IgD-negative memory B cell (primary cell): ENCODE measurements around the gene ARHGEF4. TPM values are rescaled to one million over a fixed set of nuclear protein-coding genes. Genes with fewer than 3 reads are reported as not detected.
A peak's percentile ranks its signal among the peaks of the same experiment; 100 is the strongest.

Experiments
- H3K27ac Mint-ChIP-seq, 3 donors: one replicate each; pipeline ENCODE4 v1.8.0; 2020 to 2022; ENCODE audit warnings: mild to moderate bottlenecking in 3 of 3, mixed read lengths in 3 of 3, moderate library complexity in 1 of 3
- H3K27me3 Mint-ChIP-seq: one replicate; pipeline ENCODE4 v1.8.0; 2021; ENCODE audit warnings: mixed read lengths
- H3K36me3 Mint-ChIP-seq: one replicate; pipeline ENCODE4 v1.8.0; 2020; ENCODE audit warnings: mild to moderate bottlenecking, mixed read lengths
- H3K4me1 Mint-ChIP-seq, 3 donors: one replicate each; pipeline ENCODE4 v1.8.0; 2020 to 2022; ENCODE audit warnings: mixed read lengths in 3 of 3, mild to moderate bottlenecking in 1 of 3
- H3K4me3 Mint-ChIP-seq, 4 donors: one replicate each; pipeline ENCODE4 v1.8.0; 2020 to 2022; ENCODE audit warnings: mild to moderate bottlenecking in 4 of 4, mixed read lengths in 4 of 4, moderate library complexity in 3 of 4
- H3K9me3 Mint-ChIP-seq, 3 donors: one replicate each; pipeline ENCODE4 v1.8.0; 2020 to 2021; ENCODE audit warnings: mixed read lengths in 3 of 3, mild to moderate bottlenecking in 1 of 3
- polyA plus RNA-seq: library from polyadenylated mRNA; unstranded; fragments of 300-500 nt; fragmentation: Illumina TruSeq; gene quantifications from one replicate; pipeline ENCODE4 v1.2.3, GENCODE V29; 2021

The ARHGEF4 gene
- polyA plus RNA-seq, 1 donor from 2014 or later: 0.24 TPM

DNA sequence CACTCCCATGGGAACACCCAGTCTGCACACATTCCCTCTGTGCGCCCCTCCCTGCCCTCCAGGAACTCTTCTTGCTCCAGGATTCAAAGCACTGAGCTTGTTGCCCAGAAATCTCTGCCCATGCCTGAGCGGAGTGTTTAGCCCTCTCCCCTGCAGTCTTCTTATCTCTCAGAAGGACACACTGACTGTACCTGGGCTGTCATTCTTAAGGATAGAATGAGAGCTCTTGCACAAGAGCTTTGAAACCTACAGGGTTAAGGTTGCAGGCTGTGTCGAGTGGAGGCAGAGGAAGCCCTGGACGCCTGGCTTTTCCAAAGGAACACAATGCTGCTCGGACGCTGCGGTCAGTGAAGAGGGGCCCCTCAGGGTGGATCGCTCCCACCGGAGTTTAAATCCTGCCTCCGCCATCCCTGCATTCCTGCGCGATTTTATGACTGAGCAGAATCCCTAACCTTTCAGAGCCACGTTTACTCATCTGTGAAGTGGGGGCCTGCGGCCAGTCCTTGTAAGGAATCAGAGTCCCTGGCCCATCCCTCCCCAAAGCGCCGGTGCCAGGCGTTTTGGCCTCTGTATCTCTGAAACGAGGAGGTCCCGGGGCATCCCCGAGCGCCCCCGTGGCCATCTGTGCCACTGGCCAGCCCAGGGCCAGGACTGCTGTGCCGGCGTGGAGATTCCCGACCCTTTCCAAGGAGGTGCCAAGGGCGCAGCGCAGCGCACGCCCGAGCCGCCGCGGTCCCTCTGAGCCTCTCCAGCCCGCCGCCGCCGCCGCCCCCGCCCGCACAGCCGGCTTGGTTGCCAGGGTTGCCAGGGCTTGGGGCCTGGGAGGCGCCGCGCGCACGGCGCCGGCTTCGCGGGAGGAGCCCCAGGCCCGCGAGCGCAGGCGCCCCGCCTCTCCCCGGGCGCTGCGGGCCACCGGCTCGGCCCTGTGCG, 197.7 kb downstream of the ARHGEF4 start:
- Mint-ChIP-seq H3K27ac (peak overlapping the region in 1 of 3 donors; percentile 62), H3K4me3 (peak overlapping the region in 1 of 4 donors; percentile 27), H3K4me1 (peaks cover 0 to 1% (median 0%) of the 10 kb centered on the region in 3 donors), H3K27me3 (peaks cover 25% of the 10 kb centered on the region), H3K9me3 (peaks cover 0 to 3% (median 0%) of the 10 kb centered on the region in 3 donors), H3K36me3 (peaks cover 3% of the 10 kb centered on the region)

GRCh38 chr2:131035112-131035825, 198.6 kb downstream of the ARHGEF4 start:
- Mint-ChIP-seq H3K27me3 (peaks cover 24% of the 10 kb centered on the region), H3K36me3 (peaks cover 3% of the 10 kb centered on the region), H3K4me1 (peaks cover 0 to 1% (median 0%) of the 10 kb centered on the region in 3 donors), H3K4me3 (no peak overlapping the region), H3K27ac (no peak overlapping the region), H3K9me3 (peaks cover 0 to 3% (median 0%) of the 10 kb centered on the region in 3 donors)

GRCh38 chr2:131035826-131036231, 199.1 kb downstream of the ARHGEF4 start:
- Mint-ChIP-seq H3K27me3 (peaks cover 28% of the 10 kb centered on the region), H3K9me3 (peaks cover 0 to 3% (median 0%) of the 10 kb centered on the region in 3 donors), H3K27ac (no peak overlapping the region), H3K36me3 (peaks cover 2% of the 10 kb centered on the region), H3K4me1 (peaks cover 0 to 1% (median 1%) of the 10 kb centered on the region in 3 donors), H3K4me3 (peak overlapping the region in 1 of 4 donors; percentile 39)

GRCh38 chr2:131036269-131036668, 199.6 kb downstream of the ARHGEF4 start:
- H3K9me3 Mint-ChIP-seq: peaks cover 0 to 3% (median 0%) of the 10 kb centered on the region in 3 donors
- peak overlapping the region in 1 of 4 donors; percentile 39 for H3K4me3 Mint-ChIP-seq
- peaks cover 2% of the 10 kb centered on the region for H3K36me3 Mint-ChIP-seq
- peaks cover 0 to 5% (median 1%) of the 10 kb centered on the region in 3 donors for H3K4me1 Mint-ChIP-seq
- peaks cover 31% of the 10 kb centered on the region for H3K27me3 Mint-ChIP-seq
- no peak overlapping the region for H3K27ac Mint-ChIP-seq

- Mint-ChIP-seq H3K27me3 (peaks cover 31% of the 10 kb centered on the region), H3K36me3 (peaks cover 2% of the 10 kb centered on the region), H3K4me3 (no peak overlapping the region), H3K9me3 (peaks cover 0 to 3% (median 0%) of the 10 kb centered on the region in 3 donors), H3K4me1 (peaks cover 0 to 5% (median 1%) of the 10 kb centered on the region in 3 donors), H3K27ac (no peak overlapping the region)
These were observed 200.1 kb downstream of the ARHGEF4 start for GRCh38 chr2:131036696-131037397.

DNA sequence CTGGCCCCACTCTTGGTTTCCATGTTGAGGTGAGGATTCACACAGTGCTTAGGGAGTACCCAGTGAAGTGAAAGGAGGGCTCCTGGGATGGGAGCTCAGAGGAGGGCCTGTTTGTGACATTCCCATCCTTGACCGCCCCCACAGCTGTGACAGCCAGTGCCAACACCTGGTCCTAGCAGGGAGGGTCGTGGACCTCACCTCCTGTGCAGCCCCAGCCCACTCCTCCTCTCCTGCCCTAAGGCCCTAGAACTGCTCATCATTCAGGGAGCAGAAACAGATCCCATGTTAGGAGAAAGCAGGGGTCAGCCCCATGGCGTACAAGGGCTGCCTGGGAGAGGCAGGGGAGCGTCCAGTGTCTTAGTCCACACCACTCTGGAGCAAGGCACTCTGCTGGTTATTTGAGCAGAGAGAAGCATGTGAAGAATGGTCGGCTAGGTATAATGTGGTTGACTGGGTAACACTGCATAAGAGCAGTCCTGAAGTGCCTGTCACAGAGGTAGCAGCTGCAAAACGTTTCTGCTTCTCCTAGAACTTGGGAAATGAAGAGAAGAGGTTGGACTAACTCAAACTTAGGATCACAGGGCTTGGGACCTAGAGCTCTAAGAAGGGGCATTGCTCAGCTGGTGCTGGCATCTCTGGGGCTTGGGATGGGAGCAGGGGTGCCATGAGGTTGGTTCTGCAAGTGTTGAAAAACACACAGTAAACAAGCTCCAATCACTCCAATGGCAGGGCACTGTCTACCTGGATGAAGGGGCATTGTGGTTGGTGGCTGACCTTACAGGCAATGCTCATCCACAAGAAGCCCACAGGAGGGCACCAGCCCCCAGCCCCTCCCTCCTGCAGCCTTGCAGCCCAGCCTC, 200.9 kb downstream of the ARHGEF4 start:
- H3K4me1 Mint-ChIP-seq: peaks cover 0 to 7% (median 1%) of the 10 kb centered on the region in 3 donors
- H3K27ac Mint-ChIP-seq: peak overlapping the region in 1 of 3 donors; percentile 14
- H3K4me3 Mint-ChIP-seq: no peak overlapping the region
- H3K27me3 Mint-ChIP-seq: peaks cover 31% of the 10 kb centered on the region
- peaks cover 0 to under 1% (median 0%) of the 10 kb centered on the region in 3 donors for H3K9me3 Mint-ChIP-seq
- peaks cover 2% of the 10 kb centered on the region for H3K36me3 Mint-ChIP-seq

- Mint-ChIP-seq H3K27me3 (peaks cover 28% of the 10 kb centered on the region), H3K4me3 (no peak overlapping the region), H3K27ac (no peak overlapping the region), H3K4me1 (peaks cover 0 to 7% (median 1%) of the 10 kb centered on the region in 3 donors), H3K36me3 (peaks cover 2% of the 10 kb centered on the region), H3K9me3 (no peaks in the 10 kb centered on the region)
These were observed 201.8 kb downstream of the ARHGEF4 start for GRCh38 chr2:131038258-131039100.

GRCh38 chr2:131039101-131039440, 202.4 kb downstream of the ARHGEF4 start:
- peak overlapping the region in 1 of 4 donors; percentile 1 for H3K4me3 Mint-ChIP-seq
- no peak overlapping the region for H3K27ac Mint-ChIP-seq
- peaks cover 2% of the 10 kb centered on the region for H3K36me3 Mint-ChIP-seq
- peaks cover 0 to 7% (median 1%) of the 10 kb centered on the region in 3 donors for H3K4me1 Mint-ChIP-seq
- H3K27me3 Mint-ChIP-seq: peaks cover 22% of the 10 kb centered on the region
- H3K9me3 Mint-ChIP-seq: no peaks in the 10 kb centered on the region

DNA sequence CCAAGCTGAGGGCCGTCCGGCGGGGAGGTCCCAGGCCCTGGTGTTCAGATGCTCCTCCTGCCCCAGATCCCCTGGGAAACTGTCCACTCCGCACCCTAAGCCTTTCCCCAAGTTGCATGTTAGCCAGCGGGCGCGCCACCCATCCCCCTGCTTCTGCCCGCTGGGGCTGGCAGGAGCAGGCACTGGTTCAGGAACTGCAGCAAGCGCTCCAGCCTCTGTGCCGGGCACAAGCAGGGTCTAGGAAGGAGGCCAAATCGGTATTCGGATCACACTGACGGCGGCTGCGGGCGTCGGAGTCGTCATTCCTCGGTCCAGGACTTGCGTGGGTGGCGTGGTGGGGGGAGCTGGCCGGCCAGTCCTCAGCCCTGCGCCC, 202.8 kb downstream of the ARHGEF4 start:
- Mint-ChIP-seq H3K36me3 (peaks cover 2% of the 10 kb centered on the region), H3K9me3 (no peaks in the 10 kb centered on the region), H3K4me3 (no peak overlapping the region), H3K27me3 (peaks cover 19% of the 10 kb centered on the region), H3K4me1 (peaks cover 0 to 7% (median 1%) of the 10 kb centered on the region in 3 donors), H3K27ac (no peak overlapping the region)

GRCh38 chr2:131039908-131040660, 203.4 kb downstream of the ARHGEF4 start:
- Mint-ChIP-seq H3K4me1 (peaks cover 0 to 7% (median 1%) of the 10 kb centered on the region in 3 donors), H3K9me3 (no peaks in the 10 kb centered on the region), H3K27me3 (peaks cover 19% of the 10 kb centered on the region), H3K4me3 (peak overlapping the region in 2 of 4 donors; percentile 52 to 78), H3K36me3 (peaks cover 2% of the 10 kb centered on the region), H3K27ac (no peak overlapping the region)

GRCh38 chr2:131040661-131041401, 204.1 kb downstream of the ARHGEF4 start:
- no peaks in the 10 kb centered on the region for H3K9me3 Mint-ChIP-seq
- H3K4me1 Mint-ChIP-seq: peaks cover 0 to 7% (median 1%) of the 10 kb centered on the region in 3 donors
- H3K4me3 Mint-ChIP-seq: peak overlapping the region in 3 of 4 donors; percentile 52 to 60 (median 54)
- H3K27ac Mint-ChIP-seq: no peak overlapping the region
- peaks cover 2% of the 10 kb centered on the region for H3K36me3 Mint-ChIP-seq
- H3K27me3 Mint-ChIP-seq: peaks cover 15% of the 10 kb centered on the region
